ENCODE results near the gene SIX5. TPM values are rescaled to one million over a fixed set of nuclear protein-coding genes. Genes with fewer than 3 reads are reported as not detected.

Gene SIX5
- 1.7 and 2.1 TPM in 2 replicates for total RNA-seq

DNA sequence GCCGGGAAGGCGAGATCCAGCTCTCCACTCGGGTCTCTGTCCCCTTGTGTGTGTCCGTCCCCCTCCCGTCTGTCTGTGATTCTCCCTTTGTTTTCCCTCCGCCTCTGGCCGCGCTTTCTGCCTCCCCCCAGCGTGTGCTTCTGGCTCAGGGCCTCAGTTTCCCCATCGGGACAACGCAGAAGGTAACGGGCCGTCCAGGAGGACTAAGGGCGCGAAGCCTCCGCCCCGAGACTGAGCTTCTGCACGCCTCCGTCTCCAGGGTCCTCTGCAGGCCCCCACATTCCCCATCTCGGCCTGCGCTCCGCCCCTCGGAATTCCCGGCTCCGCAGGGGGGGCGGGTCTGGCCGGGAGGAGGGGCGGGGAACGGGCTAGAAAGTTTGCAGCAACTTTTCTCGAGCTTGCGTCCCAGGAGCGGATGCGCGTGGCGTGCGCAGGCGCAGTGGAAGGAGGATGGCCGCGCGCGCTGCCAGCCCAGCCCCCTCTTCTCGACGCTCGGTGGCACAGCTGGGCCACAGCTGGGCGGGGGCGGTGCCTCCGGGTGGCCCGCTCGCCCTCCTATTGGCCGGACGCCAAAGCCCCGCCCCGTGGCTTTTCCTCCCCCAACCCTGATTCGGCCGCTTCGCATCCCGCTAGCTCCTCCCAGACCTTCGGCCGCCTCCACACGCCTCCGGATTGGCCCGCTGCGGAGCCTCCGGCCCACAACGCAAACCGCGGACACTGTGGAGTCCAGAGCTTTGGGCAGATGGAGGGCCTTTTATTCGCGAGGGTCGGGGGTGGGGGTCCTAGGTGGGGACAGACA lies at the start of gene SIX5:
Gene SIX5 (minus strand): TSS at position 269 of the 799 bp plus-strand sequence. CDS start 408 bp downstream, outside the sequence.
- Histone ChIP-seq H3K27me3 (ENCODE audit: control insufficient read depth, insufficient read depth, low read length) (no peaks in the 10 kb centered on the region), H3K4me3 (ENCODE audit: low read depth, low read length) (peak within 1 kb of the TSS; percentile 88), H3K36me3 (ENCODE audit: control insufficient read depth, insufficient read depth, low read length) (no peaks in the 10 kb centered on the region)
- FAIRE-seq (no peak), DNase-seq (ENCODE audit: low read depth) (peak; percentile 89)
- TF ChIP-seq, protein P1, sequence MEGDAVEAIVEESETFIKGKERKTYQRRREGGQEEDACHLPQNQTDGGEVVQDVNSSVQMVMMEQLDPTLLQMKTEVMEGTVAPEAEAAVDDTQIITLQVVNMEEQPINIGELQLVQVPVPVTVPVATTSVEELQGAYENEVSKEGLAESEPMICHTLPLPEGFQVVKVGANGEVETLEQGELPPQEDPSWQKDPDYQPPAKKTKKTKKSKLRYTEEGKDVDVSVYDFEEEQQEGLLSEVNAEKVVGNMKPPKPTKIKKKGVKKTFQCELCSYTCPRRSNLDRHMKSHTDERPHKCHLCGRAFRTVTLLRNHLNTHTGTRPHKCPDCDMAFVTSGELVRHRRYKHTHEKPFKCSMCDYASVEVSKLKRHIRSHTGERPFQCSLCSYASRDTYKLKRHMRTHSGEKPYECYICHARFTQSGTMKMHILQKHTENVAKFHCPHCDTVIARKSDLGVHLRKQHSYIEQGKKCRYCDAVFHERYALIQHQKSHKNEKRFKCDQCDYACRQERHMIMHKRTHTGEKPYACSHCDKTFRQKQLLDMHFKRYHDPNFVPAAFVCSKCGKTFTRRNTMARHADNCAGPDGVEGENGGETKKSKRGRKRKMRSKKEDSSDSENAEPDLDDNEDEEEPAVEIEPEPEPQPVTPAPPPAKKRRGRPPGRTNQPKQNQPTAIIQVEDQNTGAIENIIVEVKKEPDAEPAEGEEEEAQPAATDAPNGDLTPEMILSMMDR (IDR thresholded peaks at IDR 0.05; ENCODE audit: insufficient read depth, low read length, severe bottlenecking) = no peak

DNA sequence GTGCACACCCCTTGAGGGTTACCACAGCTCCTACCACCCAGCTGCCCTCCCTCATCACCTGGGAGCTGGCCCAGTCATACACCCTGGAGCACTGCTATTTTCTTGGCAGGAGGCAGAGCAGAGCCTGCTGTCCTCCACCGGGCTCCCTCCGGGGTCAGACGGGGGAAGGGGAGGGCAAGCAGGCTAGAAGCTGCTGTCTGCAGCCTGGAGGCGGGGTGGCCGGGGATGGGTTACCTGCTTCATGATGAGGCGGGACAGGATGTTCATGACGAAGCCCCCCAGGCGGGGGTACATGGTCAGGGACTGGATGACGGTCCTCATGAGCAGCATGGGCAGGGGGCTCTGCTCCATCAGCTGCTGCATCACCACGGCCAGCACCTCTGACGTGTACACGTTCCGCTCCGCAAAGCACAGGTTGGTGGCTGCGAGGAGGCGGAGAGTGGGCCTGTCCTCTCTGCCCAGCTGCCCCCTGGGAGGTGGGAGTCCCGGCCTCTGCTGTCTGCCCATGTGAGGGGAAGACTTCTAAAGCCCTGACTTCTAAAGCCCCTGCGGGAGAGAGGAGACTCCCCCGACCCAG lies 48.8 kb upstream of the SIX5 start:
- Histone ChIP-seq H3K27me3 (ENCODE audit: control insufficient read depth, insufficient read depth, low read length) (no peaks in the 10 kb centered on the region), H3K36me3 (ENCODE audit: control insufficient read depth, insufficient read depth, low read length) (peaks cover 6% of the 10 kb centered on the region), H3K4me3 (ENCODE audit: low read depth, low read length) (no peak overlapping the region)
- TF ChIP-seq, protein P1 (IDR thresholded peaks at IDR 0.05; ENCODE audit: insufficient read depth, low read length, severe bottlenecking) = no peak
- no peak for FAIRE-seq
- DNase-seq (ENCODE audit: low read depth) = peak; percentile 22

DNA sequence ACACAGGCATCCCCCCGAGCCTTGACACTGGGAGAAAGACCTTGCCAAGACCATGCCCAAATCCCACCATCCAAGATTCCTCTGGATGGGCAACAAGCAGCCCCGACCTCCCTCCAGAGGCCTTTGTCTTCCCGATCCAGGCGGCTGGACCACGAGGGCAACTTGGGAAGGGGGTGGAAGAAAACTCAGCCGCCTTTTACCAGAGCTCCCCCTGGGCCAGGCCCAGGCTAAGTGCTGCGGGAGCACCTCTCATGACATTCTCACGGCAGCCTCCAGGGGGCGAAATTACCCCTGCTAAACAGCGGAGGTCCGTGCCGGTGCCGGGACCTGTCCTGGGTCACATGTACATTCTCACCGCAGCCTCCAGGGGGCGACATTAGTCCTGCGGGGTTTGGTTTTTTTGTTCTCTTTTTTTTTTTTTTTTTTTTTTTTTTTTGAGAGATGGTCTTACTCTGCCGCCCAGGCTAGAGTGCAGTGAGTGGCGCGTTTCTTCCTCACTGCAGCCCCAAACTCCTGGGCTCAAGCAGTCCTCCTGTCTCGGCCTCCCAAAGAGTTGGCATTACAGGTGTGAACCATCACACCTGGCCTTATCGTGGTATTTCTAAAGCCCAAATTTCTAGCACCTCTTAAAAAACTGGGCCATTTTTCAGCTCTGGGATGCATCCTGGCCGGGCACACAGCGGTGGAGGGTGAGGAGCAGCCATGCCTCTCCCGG lies 48.1 kb upstream of the SIX5 start:
- DNase-seq (ENCODE audit: low read depth) (peak; percentile 83), FAIRE-seq (no peak)
- Histone ChIP-seq H3K27me3 (ENCODE audit: control insufficient read depth, insufficient read depth, low read length) (no peaks in the 10 kb centered on the region), H3K4me3 (ENCODE audit: low read depth, low read length) (no peak overlapping the region), H3K36me3 (ENCODE audit: control insufficient read depth, insufficient read depth, low read length) (peaks cover 6% of the 10 kb centered on the region)
- TF ChIP-seq, protein P1 (IDR thresholded peaks at IDR 0.05; ENCODE audit: insufficient read depth, low read length, severe bottlenecking) = peak; percentile 98

DNA sequence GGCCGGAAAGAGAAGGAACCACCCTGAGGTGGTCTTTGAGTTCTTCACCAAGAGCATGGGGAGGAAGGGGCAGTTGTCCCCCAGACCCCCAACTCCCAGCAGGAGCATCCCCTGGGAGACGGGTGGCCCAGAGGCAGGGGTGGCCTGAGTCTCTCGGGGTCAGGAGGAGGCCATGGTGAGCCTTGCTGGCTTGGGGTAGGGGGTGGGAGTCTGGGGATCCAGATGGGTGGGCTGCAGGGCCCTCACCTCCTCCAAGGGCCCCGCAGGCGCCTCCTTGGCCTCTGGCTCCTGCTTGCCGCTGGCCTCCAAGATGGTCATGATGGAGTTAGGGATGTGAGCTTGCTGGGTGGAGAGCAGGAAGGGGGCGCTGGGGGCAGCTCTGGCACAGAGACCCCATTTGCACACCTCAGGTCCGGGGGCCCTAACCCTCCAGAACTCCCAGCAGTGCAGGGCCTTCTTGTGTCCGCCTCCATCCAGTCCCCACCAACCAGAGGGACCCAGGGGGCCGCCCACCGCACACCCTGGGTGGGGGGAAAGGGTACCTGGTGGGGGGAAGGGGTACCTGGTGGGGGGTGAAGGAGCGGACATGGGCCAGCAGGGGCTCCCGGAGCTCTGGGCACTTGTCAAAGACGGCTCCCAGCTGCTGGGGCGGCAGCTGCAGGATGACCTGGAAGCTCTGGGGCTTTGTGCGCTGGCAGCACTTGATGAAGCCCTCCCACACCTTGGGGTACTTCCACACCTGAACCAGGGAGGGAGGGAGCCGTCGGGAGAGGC lies 47.4 kb upstream of the SIX5 start:
- Histone ChIP-seq H3K4me3 (ENCODE audit: low read depth, low read length) (no peak overlapping the region), H3K36me3 (ENCODE audit: control insufficient read depth, insufficient read depth, low read length) (peaks cover 6% of the 10 kb centered on the region), H3K27me3 (ENCODE audit: control insufficient read depth, insufficient read depth, low read length) (no peaks in the 10 kb centered on the region)
- DNase-seq (ENCODE audit: low read depth) (no peak), FAIRE-seq (no peak)
- TF ChIP-seq, protein P1 (IDR thresholded peaks at IDR 0.05; ENCODE audit: insufficient read depth, low read length, severe bottlenecking) = no peak

DNA sequence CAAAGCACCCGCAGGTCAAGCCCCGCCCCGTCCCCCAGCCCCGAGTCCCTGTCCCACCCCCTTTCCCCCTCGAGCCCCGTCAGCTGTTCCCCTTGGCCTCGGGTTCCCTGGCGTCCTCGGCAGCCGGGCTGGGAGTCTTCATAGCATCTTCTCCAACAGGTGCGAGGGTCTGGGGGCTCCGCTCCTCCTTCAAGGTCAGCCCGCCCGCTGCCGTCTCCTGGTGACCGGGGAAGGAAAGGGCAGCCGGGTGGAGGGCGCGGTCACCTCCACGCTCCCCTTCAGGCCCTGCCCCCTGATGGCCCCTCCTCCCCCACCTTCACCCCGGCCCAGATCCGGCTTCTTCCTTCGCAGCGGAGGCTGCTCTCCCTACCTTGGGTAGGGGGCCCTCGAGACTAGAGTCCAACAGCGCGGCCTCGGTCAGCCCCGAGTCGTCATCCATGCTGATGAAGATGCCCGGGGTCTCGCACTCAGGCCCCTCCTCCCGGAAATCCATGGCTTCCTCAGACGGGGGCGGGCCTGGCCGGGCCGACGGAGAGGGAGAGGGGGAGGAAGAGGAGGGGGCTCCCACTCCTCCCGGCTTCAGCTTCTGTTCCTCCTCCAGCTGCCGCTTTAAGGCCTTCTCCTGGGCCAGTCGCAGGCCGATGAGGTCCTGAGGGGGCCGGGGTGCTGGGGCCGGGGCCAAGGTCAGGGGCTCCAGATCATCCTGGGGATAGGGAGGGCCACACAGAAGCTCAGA lies 46.6 kb upstream of the SIX5 start:
- Histone ChIP-seq H3K27me3 (ENCODE audit: control insufficient read depth, insufficient read depth, low read length) (no peaks in the 10 kb centered on the region), H3K4me3 (ENCODE audit: low read depth, low read length) (no peak overlapping the region), H3K36me3 (ENCODE audit: control insufficient read depth, insufficient read depth, low read length) (peaks cover 3% of the 10 kb centered on the region)
- TF ChIP-seq, protein P1 (IDR thresholded peaks at IDR 0.05; ENCODE audit: insufficient read depth, low read length, severe bottlenecking) = no peak
- FAIRE-seq = no peak
- no peak for DNase-seq (ENCODE audit: low read depth)

All from bronchial epithelial cell (primary cell).